Measurements from ENCODE around the gene SGMS1.

GRCh38 chr10:50419756-50420155 is 204.0 kb downstream of the SGMS1 start:
- no peak for TF ChIP-seq CTCF (IDR thresholded peaks at IDR 0.05)
- no peak for TF ChIP-seq EZH2 (IDR thresholded peaks at IDR 0.05)

Measured in neural progenitor cell (in vitro differentiated cells).